Pancreas (tissue), 10 donors: ENCODE measurements around the gene PACSIN1. TPM values are rescaled to one million over a fixed set of nuclear protein-coding genes. Genes with fewer than 3 reads are reported as not detected.

Source experiments
- ATAC-seq, 4 donors: fragments of 200-7000 bp; cut with Tn5 transposase; one replicate each; pipeline versions ENCODE4 v1.8.0 to v1.9.1; 2020; ENCODE audit warnings: mild to moderate bottlenecking in 4 of 4, moderate library complexity in 4 of 4
- DNase-seq, 6 donors: peaks; one replicate each; pipeline ENCODE4 v3.0.0-alpha.2; 2020
- FAIRE-seq: peaks from 2 replicates; lab custom pipeline; 2012; peaks lifted over from hg19 to GRCh38; lab: Jason Lieb, UNC
- H3K27ac ChIP-seq, 4 donors: fragments of 200-600 bp; sonication (generic); 1 replicate in 3 of 4; 2 replicates in 1 of 4; pipeline versions ENCODE4 v1.5.0 to v1.8.0; 2020
- H3K27me3 ChIP-seq, 4 donors: fragments of 200-600 bp; one replicate each; pipeline ENCODE4 v1.8.0; 2021
- H3K36me3 ChIP-seq, 3 donors: fragments of 200-600 bp; sonication (generic) in 1 of 3; one replicate each; pipeline versions ENCODE4 v1.5.0 to v1.8.0; 2020 to 2021
- H3K4me1 ChIP-seq, 3 donors: fragments of 200-600 bp; one replicate each; pipeline ENCODE4 v1.8.0; 2021
- H3K4me3 ChIP-seq, 4 donors: fragments of 200-600 bp; sonication (generic) in 2 of 4; one replicate each; pipeline versions ENCODE4 v1.5.0 to v1.8.0; 2020 to 2021
- H3K9me3 ChIP-seq, 4 donors: fragments of 200-600 bp; one replicate each; pipeline ENCODE4 v1.8.0; 2021
- WGBS, 2 donors: extraction: QIAGEN DNeasy Blood & Tissue Kit; methylation state at CpG; one replicate each; pipeline ENCODE4 v1.1.7; 2013; 5-methylcytosine and 5-hydroxymethylcytosine counted together
- intact Hi-C, 3 donors: fragments of 100-400 bp; cut with DNase I; formaldehyde crosslinking; loops; one replicate each; pipeline versions ENCODE4 v1.11.1 to v1.14.2; 2022
- polyA plus RNA-seq, 2 donors: library from polyadenylated mRNA; stranded (reverse); fragments of 200-250 nt; gene quantifications; one replicate each; pipeline ENCODE4 v1.2.3, GENCODE V29; 2013
- total RNA-seq, 6 donors: library from RNA; stranded (reverse); fragmentation: NEBNext Ultra II Directional in 4 of 6; extraction: Animal tissue kit (Norgen Biotek cat#: 25700) in 4 of 6; gene quantifications; one replicate each; pipeline versions ENCODE4 v1.2.1 to v1.2.4, GENCODE V29; 2021 to 2023
- TF ChIP-seq, protein P1 (sequence below), 4 donors: fragments of 200-600 bp; sonication (generic) in 3 of 4; IDR thresholded peaks; one replicate each; pipeline versions ENCODE4 v1.5.0 to v1.8.0; 2021; ENCODE audit warnings: antibody characterized with exemption in 4 of 4
- donor health status: healthy with polysubstance abuse.
- donor health status: DM: no; HTN: no; CAD: no; lungs with moderate emphysema.
- donor health status: DM: no; HTN: no; CAD: no.
- donor health status: control.
- donor health status: control.
- donor health status: Bipolar disorder and iron deficiency.
- donor health status: DM: yes; HTN: yes; CAD: no.
- donor health status: DM: no; HTN: no; CAD: no.
- donor health status: DM: no; HTN: no; CAD: no.
- donor health status: DM: yes; HTN: yes; CAD: no.

PACSIN1 gene
- total and polyA plus RNA-seq, 8 donors = 0.25 to 2.0 (median 0.71) TPM

- no peak overlapping the region for H3K4me3 ChIP-seq
- WGBS, 2 donors = 89 to 94% methylated on average over 16 to 19 of the region's 19 CpGs
- intact Hi-C loops = no loop called here
- TF ChIP-seq, protein P1, sequence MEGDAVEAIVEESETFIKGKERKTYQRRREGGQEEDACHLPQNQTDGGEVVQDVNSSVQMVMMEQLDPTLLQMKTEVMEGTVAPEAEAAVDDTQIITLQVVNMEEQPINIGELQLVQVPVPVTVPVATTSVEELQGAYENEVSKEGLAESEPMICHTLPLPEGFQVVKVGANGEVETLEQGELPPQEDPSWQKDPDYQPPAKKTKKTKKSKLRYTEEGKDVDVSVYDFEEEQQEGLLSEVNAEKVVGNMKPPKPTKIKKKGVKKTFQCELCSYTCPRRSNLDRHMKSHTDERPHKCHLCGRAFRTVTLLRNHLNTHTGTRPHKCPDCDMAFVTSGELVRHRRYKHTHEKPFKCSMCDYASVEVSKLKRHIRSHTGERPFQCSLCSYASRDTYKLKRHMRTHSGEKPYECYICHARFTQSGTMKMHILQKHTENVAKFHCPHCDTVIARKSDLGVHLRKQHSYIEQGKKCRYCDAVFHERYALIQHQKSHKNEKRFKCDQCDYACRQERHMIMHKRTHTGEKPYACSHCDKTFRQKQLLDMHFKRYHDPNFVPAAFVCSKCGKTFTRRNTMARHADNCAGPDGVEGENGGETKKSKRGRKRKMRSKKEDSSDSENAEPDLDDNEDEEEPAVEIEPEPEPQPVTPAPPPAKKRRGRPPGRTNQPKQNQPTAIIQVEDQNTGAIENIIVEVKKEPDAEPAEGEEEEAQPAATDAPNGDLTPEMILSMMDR (IDR thresholded peaks at IDR 0.05) = no peak
- no peaks in the 10 kb centered on the region for H3K27me3 ChIP-seq
- ATAC-seq (no peak), DNase-seq (no peak), FAIRE-seq (no peak)
- no peak overlapping the region for H3K27ac ChIP-seq
- H3K36me3 ChIP-seq = no peaks in the 10 kb centered on the region
- H3K9me3 ChIP-seq = no peaks in the 10 kb centered on the region
- peaks cover 0 to 6% (median 0%) of the 10 kb centered on the region in 3 donors for H3K4me1 ChIP-seq
Measured at GRCh38 chr6:34537922-34538550, 72.2 kb downstream of the PACSIN1 start.

GRCh38 chr6:34538581-34538980 is 72.7 kb downstream of the PACSIN1 start:
- no peak for FAIRE-seq
- Histone ChIP-seq H3K27ac (no peak overlapping the region), H3K4me1 (peaks cover 0 to 6% (median 0%) of the 10 kb centered on the region in 3 donors), H3K4me3 (no peak overlapping the region), H3K27me3 (no peaks in the 10 kb centered on the region), H3K9me3 (no peaks in the 10 kb centered on the region), H3K36me3 (no peaks in the 10 kb centered on the region)
- no peak for ATAC-seq
- intact Hi-C loops = no loop called here
- TF ChIP-seq, protein P1 (IDR thresholded peaks at IDR 0.05) = no peak
- 84 to 92% methylated on average over 6 of the region's 6 CpGs for WGBS, 2 donors
- no peak for DNase-seq

DNA sequence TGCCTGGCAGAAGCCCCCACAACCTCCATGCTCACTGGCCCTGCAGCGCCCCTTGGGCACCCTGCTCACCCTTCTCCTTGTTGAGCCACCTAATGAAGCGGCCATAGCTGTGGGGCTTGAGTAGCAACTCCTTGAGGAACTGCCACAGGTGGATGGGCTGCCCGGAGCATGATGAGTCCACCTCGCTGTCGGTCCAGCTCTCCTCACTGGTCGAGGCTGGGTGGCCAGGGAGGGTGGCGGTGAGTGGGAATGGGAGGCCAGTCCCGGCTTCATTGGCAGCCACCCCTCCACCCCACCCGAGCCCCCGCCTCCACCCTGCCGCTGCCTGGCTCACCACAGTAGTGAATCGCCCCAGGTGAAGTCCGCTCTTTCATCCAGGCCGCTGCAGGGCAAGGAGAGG is 73.3 kb downstream of the PACSIN1 start:
- no peak for ATAC-seq
- TF ChIP-seq, protein P1 (IDR thresholded peaks at IDR 0.05) = no peak
- H3K27me3 ChIP-seq = no peaks in the 10 kb centered on the region
- intact Hi-C loops = no loop called here
- H3K4me3 ChIP-seq = no peak overlapping the region
- WGBS, 2 donors = 78 to 83% methylated on average over 13 to 14 of the region's 14 CpGs
- peaks cover 0 to 6% (median 0%) of the 10 kb centered on the region in 3 donors for H3K4me1 ChIP-seq
- H3K9me3 ChIP-seq = no peaks in the 10 kb centered on the region
- no peak overlapping the region for H3K27ac ChIP-seq
- FAIRE-seq = no peak
- no peaks in the 10 kb centered on the region for H3K36me3 ChIP-seq
- DNase-seq = no peak

DNA sequence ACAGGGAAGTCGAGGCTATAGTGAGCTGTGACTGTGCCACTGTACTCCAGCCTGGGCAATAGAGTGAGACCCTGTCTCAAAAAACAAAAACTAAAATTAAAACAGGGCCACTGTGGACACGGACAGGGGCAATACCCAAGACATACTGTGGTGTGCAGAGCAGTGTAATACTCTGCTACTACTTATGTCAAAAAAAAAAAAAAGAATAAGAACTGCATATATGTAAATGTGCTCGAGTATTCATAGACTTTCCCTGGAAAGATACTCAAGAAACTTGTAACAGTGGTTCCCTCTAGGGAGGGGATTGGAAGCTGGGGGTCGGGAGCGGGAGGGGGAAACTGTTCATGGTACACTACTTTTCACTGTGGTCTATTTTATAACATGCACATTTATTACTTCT is 74.3 kb downstream of the PACSIN1 start:
- FAIRE-seq (no peak), DNase-seq (no peak), ATAC-seq (no peak)
- Histone ChIP-seq H3K27ac (no peak overlapping the region), H3K4me3 (no peak overlapping the region), H3K4me1 (peaks cover 0 to 6% (median 0%) of the 10 kb centered on the region in 3 donors), H3K9me3 (no peaks in the 10 kb centered on the region), H3K36me3 (no peaks in the 10 kb centered on the region), H3K27me3 (no peaks in the 10 kb centered on the region)
- TF ChIP-seq, protein P1 (IDR thresholded peaks at IDR 0.05) = no peak
- WGBS, 2 donors = 64 to 76% methylated on average over 5 of the region's 5 CpGs
- intact Hi-C loops = no loop called here

- intact Hi-C loops = no loop called here
- no peaks in the 10 kb centered on the region for H3K36me3 ChIP-seq
- no peak for ATAC-seq
- H3K27me3 ChIP-seq = no peaks in the 10 kb centered on the region
- 91 to 93% methylated on average over 8 of the region's 8 CpGs for WGBS, 2 donors
- peaks cover 0 to 6% (median 0%) of the 10 kb centered on the region in 3 donors for H3K4me1 ChIP-seq
- H3K4me3 ChIP-seq = no peak overlapping the region
- TF ChIP-seq, protein P1 (IDR thresholded peaks at IDR 0.05) = no peak
- DNase-seq = no peak
- no peak for FAIRE-seq
- no peaks in the 10 kb centered on the region for H3K9me3 ChIP-seq
- H3K27ac ChIP-seq = no peak overlapping the region
Measured at GRCh38 chr6:34540841-34541240, 75.0 kb downstream of the PACSIN1 start.
